ENCODE data around the gene TRERF1. TPM values are rescaled to one million over a fixed set of nuclear protein-coding genes. Genes with fewer than 3 reads are reported as not detected.

Gene TRERF1
- polyA plus RNA-seq, 1 of the 3 experiments (the other 2 are of a cell fraction), result 3.6 TPM

DNA sequence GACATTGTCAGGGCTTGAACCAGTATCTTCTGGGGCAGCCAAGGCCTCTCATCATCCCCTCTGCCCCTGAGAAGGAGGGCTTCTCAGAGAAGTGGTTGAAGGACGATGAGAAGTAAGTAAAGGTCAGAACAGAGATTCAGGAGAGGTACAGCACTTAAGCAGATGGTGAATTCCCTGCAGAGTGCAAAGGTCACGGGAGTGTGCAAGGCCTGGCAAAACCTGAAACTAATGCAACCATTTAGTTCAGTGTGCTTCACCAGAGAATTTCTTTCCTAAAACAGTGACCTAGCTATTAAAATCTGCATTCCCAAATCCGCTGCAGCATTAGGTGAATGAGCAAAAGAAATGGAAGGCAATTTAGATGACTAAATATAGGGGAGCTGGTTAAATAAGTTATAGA lies 58.4 kb downstream of the TRERF1 start (continued):
- TF ChIP-seq, protein P1, sequence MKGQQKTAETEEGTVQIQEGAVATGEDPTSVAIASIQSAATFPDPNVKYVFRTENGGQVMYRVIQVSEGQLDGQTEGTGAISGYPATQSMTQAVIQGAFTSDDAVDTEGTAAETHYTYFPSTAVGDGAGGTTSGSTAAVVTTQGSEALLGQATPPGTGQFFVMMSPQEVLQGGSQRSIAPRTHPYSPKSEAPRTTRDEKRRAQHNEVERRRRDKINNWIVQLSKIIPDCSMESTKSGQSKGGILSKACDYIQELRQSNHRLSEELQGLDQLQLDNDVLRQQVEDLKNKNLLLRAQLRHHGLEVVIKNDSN (IDR thresholded peaks at IDR 0.05; ENCODE audit: borderline replicate concordance, low read depth), result no peak
- TF ChIP-seq RFX5 (IDR thresholded peaks at IDR 0.05; ENCODE audit: low read length) (no peak), JUND (IDR thresholded peaks at IDR 0.05) (no peak)

DNA sequence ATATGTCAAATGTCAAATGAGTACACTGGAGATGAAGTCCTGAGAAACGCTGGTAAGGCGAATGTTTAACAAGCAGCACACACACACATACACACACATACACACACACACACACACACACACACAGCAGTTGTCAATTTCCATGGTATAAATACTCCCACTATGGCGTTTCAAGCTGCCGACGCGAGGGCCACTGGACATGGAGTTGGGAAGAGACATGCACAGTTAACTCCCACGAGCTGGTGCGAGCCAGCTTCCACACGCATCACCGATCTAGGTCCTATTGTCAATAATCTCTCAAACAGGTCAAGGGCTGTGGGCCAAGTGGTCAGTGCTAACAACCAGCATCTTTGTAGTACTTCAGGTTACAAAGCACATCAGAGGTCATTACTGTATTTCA lies 58.9 kb downstream of the TRERF1 start:
- Histone ChIP-seq H3F3A (replicated peaks; ENCODE audit: insufficient read depth) (no peaks in the 10 kb centered on the region), H3K36me3 (replicated peaks in 1 of 2; ENCODE audit: control insufficient read depth in 1 of 2, insufficient read depth in 2 of 2, low read length in 1 of 2) (no peaks in the 10 kb centered on the region), H3K4me2 (no peak overlapping the region), H4K20me1 (ENCODE audit: insufficient read depth) (peaks cover 29% of the 10 kb centered on the region), H3K79me2 (ENCODE audit: insufficient read depth) (peaks cover 23% of the 10 kb centered on the region; the same call in 1 of the 2 replicates), H2AFZ (ENCODE audit: low read depth) (no peak overlapping the region), H3K27ac (ENCODE audit: low read depth in 2 of 2, low read length in 1 of 2) (no peak overlapping the region), H3K9me3 (no peaks in the 10 kb centered on the region), H3K27me3 (ENCODE audit: insufficient read depth) (no peaks in the 10 kb centered on the region), H3K4me3 (ENCODE audit: low read depth in 2 of 2, low read length in 1 of 2) (no peak overlapping the region), H3K9me2 (no peaks in the 10 kb centered on the region), H3K9ac (no peak overlapping the region), H3K4me1 (ENCODE audit: control insufficient read depth in 1 of 2, insufficient read depth in 2 of 2, low read depth in 1 of 2, low read length in 1 of 2) (no peaks in the 10 kb centered on the region)
- no peak for DNase-seq
- 97% methylated on average over 10 of the region's 10 CpGs for WGBS (ENCODE audit: low lambda C conversion rate)
- TF ChIP-seq TCF12 (IDR thresholded peaks at IDR 0.05) (no peak), RXRA (IDR thresholded peaks at IDR 0.05; ENCODE audit: borderline replicate concordance, low read depth) (no peak), ELF1 (IDR thresholded peaks at IDR 0.05) (no peak), SMC3 (IDR thresholded peaks at IDR 0.05; ENCODE audit: low read depth, low read length) (no peak), CHD2 (IDR thresholded peaks at IDR 0.05; ENCODE audit: low read length, partially characterized antibody) (no peak), RAD21 (IDR thresholded peaks at IDR 0.05; ENCODE audit: low read length) (no peak), EP300 (IDR thresholded peaks at IDR 0.05; ENCODE audit: borderline replicate concordance in 1 of 2, low read depth in 1 of 2, low read length in 1 of 2) (no peak), EZH2phosphoT487 (IDR thresholded peaks at IDR 0.05; ENCODE audit: borderline replicate concordance, low read depth) (no peak), NRF1 (IDR thresholded peaks at IDR 0.05; ENCODE audit: low read depth, low read length) (no peak), GABPA (IDR thresholded peaks at IDR 0.05; ENCODE audit: low read depth) (no peak)
- TF ChIP-seq, protein P2, sequence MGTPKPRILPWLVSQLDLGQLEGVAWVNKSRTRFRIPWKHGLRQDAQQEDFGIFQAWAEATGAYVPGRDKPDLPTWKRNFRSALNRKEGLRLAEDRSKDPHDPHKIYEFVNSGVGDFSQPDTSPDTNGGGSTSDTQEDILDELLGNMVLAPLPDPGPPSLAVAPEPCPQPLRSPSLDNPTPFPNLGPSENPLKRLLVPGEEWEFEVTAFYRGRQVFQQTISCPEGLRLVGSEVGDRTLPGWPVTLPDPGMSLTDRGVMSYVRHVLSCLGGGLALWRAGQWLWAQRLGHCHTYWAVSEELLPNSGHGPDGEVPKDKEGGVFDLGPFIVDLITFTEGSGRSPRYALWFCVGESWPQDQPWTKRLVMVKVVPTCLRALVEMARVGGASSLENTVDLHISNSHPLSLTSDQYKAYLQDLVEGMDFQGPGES (IDR thresholded peaks at IDR 0.05; ENCODE audit: low read depth, low read length), result no peak
- POLR2A ChIA-PET, result no interaction called here
- CTCF ChIA-PET, result interaction anchor here (0.8 kb wide), 1 partner anchor 16 kb away, joined by 4 read pairs; no protein-coding TSS in a partner anchor

DNA sequence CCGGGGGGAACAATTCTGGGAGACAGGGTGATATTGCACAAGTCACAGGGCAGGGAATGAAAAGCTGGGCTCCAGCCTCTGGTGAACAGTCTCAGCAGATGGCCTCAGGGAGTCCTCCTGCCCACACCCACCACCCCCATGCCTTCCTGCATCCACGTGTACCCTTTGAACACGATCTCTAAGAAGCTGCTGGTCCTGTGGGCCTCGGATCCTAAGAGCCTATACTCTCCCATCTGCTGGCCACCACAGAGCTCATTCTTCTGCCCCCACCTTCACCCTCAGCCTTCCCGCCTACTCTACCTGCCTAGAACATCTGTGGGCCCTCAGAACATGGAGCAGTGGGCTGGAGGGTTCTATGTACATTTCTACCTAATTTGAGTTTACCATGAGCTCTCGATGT lies 60.3 kb downstream of the TRERF1 start:
- Histone ChIP-seq H3F3A (replicated peaks; ENCODE audit: insufficient read depth) (no peaks in the 10 kb centered on the region), H3K4me2 (no peak overlapping the region), H3K4me1 (ENCODE audit: control insufficient read depth in 1 of 2, insufficient read depth in 2 of 2, low read depth in 1 of 2, low read length in 1 of 2) (no peaks in the 10 kb centered on the region), H2AFZ (ENCODE audit: low read depth) (no peak overlapping the region), H3K9ac (no peak overlapping the region), H3K36me3 (replicated peaks in 1 of 2; ENCODE audit: control insufficient read depth in 1 of 2, insufficient read depth in 2 of 2, low read length in 1 of 2) (no peaks in the 10 kb centered on the region), H3K27me3 (ENCODE audit: insufficient read depth) (no peaks in the 10 kb centered on the region), H3K9me3 (no peaks in the 10 kb centered on the region), H3K79me2 (ENCODE audit: insufficient read depth) (peaks cover 16% of the 10 kb centered on the region; the same call in 1 of the 2 replicates), H3K9me2 (no peaks in the 10 kb centered on the region), H3K4me3 (ENCODE audit: low read depth in 2 of 2, low read length in 1 of 2) (no peak overlapping the region), H3K27ac (ENCODE audit: low read depth in 2 of 2, low read length in 1 of 2) (no peak overlapping the region), H4K20me1 (ENCODE audit: insufficient read depth) (peaks cover 28% of the 10 kb centered on the region; the same call in 1 of the 2 replicates)
- WGBS (ENCODE audit: low lambda C conversion rate), result 95% methylated on average over 6 of the region's 6 CpGs
- DNase-seq, result no peak
- ChIA-PET POLR2A (no interaction called here), CTCF (no interaction called here)
- no peak for TF ChIP-seq FOSL2 (IDR thresholded peaks at IDR 0.05; ENCODE audit: borderline replicate concordance, low read depth)
- TF ChIP-seq TEAD4 (IDR thresholded peaks at IDR 0.05; ENCODE audit: borderline replicate concordance, insufficient read depth), result no peak
- TF ChIP-seq MXI1 (IDR thresholded peaks at IDR 0.05; ENCODE audit: low read depth, low read length), result no peak
- no peak for TF ChIP-seq CHD2 (IDR thresholded peaks at IDR 0.05; ENCODE audit: low read length, partially characterized antibody)
- no peak for TF ChIP-seq GABPA (IDR thresholded peaks at IDR 0.05; ENCODE audit: low read depth)
- TF ChIP-seq SIN3A (IDR thresholded peaks at IDR 0.05; ENCODE audit: borderline replicate concordance, low read depth, low read length), result no peak
- no peak for TF ChIP-seq FOXJ3 (CRISPR knock-in tag; IDR thresholded peaks at IDR 0.05)
- no peak for TF ChIP-seq ELF1 (IDR thresholded peaks at IDR 0.05)
- TF ChIP-seq, protein P3, sequence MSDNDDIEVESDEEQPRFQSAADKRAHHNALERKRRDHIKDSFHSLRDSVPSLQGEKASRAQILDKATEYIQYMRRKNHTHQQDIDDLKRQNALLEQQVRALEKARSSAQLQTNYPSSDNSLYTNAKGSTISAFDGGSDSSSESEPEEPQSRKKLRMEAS (IDR thresholded peaks at IDR 0.05; ENCODE audit: low read depth), result no peak
- no peak for TF ChIP-seq EZH2phosphoT487 (IDR thresholded peaks at IDR 0.05; ENCODE audit: borderline replicate concordance, low read depth)
- TF ChIP-seq, protein P1 (IDR thresholded peaks at IDR 0.05; ENCODE audit: borderline replicate concordance, low read depth), result no peak
- TF ChIP-seq, protein P2 (IDR thresholded peaks at IDR 0.05; ENCODE audit: low read depth, low read length), result no peak
- TF ChIP-seq NRF1 (IDR thresholded peaks at IDR 0.05; ENCODE audit: low read depth, low read length), result no peak
- no peak for TF ChIP-seq YY1 (IDR thresholded peaks at IDR 0.05; ENCODE audit: low read depth)
- no peak for TF ChIP-seq RAD21 (IDR thresholded peaks at IDR 0.05; ENCODE audit: low read length)
- TF ChIP-seq POLR2AphosphoS5 (IDR thresholded peaks at IDR 0.05; ENCODE audit: low read depth, low read length), result no peak

Measured in SK-N-SH (cell line).